T-helper 17 cell (primary cell): Measurements from ENCODE around the gene ACSL5. TPM values are rescaled to one million over a fixed set of nuclear protein-coding genes. Genes with fewer than 3 reads are reported as not detected.

Source experiments
- total RNA-seq, 4 donors: library from RNA in 2 of 4; stranded (reverse) in 2 of 4; gene quantifications; one replicate each; pipeline ENCODE4 v1.2.3 and lab custom pipeline; 2022 to 2026

Gene ACSL5
- total RNA-seq, 2 donors from 2014 or later = 35.4 to 44.2 TPM

Other genes starting within 250 kb of the ACSL5 start
- gene GPAM, start 190.4 kb upstream of the ACSL5 start, total RNA-seq = 1 to 10 TPM; 3.2 to 4.9 TPM
- gene TECTB, start 90.7 kb upstream of the ACSL5 start, total RNA-seq = not detected
- 10 to 100 TPM; 32.4 to 36.2 TPM for gene ZDHHC6, start 72.8 kb downstream of the ACSL5 start, total RNA-seq
- gene VTI1A, start 73.1 kb downstream of the ACSL5 start, total RNA-seq = 10 to 100 TPM; 58.8 to 65.0 TPM